CD4-positive, alpha-beta T cell treated with Interferon alpha-2 for 1 hour (primary cell): Measurements from ENCODE around the gene VSTM2L.

Experiments used
- DNase-seq, 2 donors: peaks; one replicate each; pipeline ENCODE4 v3.0.0-alpha.2; 2020 to 2022

Gene VSTM2L

DNA sequence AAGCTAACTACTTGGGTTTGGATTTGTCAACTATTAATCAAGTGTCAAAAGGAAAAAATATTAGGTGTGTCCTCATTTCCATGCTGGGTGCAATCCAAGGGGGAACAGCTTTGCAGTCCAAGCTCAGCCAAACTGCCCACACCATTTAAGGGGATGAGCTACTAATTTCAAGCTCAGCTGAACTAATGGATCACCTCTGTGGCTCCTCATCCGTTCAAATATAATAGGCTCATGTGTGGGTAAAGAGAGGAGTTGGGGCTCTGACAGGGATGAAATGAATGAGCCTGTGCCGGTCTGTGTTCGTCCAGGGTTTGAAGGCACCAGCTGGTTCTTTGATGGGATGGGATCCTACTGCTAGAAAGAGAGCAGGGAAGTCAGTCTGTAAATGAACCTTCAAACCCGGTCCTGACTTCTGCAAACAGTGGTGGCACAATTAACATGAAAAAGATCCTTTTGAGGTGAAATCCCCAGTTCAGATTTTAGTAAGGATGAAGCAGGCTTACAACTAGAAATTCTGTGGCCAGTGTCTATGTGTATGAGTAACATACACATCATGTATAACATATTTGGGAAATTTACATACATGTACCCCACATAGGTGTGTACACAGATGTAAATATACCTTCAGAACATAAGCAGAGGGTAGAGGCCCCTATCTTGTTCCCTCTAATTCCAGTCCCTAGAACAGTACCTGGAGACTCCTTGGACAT lies 88.4 kb downstream of the VSTM2L start:
- no peak for DNase-seq

DNA sequence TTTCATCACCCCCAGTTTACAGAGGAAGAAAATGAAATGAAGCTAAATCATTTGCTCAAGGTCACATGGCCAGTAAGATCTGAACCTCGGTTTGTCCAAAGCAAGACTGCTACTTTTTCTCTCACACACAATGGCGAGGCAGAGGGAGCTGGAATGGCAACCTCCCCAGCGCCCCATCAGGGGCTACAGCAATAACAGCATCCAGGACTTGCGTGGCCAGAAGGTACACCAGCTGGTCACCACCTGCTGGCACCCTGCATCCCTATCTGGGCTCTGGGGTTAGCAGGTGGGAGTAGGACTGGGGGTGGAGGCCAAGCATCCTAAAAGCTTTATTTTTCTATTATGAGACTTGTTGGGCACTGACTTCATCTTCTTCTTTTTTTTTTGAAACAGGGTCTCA lies 89.0 kb downstream of the VSTM2L start:
- DNase-seq, result no peak

DNA sequence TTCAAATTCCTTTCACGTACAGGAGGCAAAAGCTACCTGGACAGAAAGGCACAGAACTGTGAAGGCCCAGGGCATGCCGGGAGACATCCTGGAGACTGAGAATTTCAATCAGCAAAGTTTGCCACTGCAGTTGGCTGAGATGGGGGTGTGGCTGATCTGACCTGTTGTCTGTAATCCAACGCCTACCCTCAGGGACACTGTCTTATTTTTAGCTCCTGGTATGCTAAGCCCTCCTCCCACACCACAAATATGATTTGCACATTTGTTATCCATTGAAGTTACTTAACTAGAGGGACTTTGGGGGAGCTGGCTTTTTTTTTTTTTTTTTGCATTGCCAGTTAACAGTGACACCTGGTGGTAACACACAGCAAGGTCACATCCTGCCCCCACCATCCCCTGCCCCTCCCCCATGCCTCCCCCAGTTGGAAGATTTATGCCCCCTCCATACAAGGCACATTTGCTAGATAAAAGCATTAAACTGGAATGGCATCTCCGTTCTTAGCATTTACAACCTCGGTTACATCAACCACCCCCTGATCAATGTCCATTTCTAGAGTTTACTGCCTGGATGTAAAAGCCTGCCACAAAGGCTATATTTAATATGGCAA lies 90.0 kb downstream of the VSTM2L start:
- DNase-seq, result peak in 1 of 2 donors; percentile 25

DNA sequence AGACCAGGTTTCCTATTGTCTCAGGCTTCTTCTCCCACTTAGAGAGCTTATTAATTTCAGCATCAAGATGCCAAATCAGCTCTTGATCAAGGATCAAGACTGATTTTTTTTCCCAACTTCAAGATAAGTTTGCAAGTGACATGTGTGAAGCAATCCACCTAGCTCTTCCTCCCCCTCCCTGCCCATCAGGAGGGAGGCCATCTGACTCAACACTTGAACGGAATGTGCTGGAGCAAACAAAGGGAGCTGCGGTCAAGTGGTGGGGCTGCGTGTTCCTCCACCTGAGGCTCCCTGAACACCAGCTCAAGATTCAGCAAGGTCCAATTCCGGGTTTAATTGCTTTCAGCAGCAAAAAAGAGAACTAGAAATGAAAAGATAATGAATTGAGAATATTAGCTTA lies 91.6 kb downstream of the VSTM2L start:
- no peak for DNase-seq
